Liver (tissue), 9 donors: ENCODE results near the gene SEMA5A. TPM values are rescaled to one million over a fixed set of nuclear protein-coding genes. Genes with fewer than 3 reads are reported as not detected.

ENCODE experiments used
- DNase-seq: peaks from one replicate; pipeline ENCODE4 v3.0.0-alpha.2; 2017; ENCODE audit warnings: low spot score
- H3K27ac ChIP-seq, 2 donors: one replicate each; pipeline ENCODE4 v1.7.0; 2013; ENCODE audit warnings: inconsistent platforms in 2 of 2, low read length in 2 of 2, control low read depth in 1 of 2, low read depth in 1 of 2, mild to moderate bottlenecking in 1 of 2
- H3K27me3 ChIP-seq, 4 donors: one replicate each; pipeline versions ENCODE4 v1.6.1 to v1.7.0; 2013; ENCODE audit warnings: low read length in 3 of 4, inconsistent platforms in 1 of 4, mild to moderate bottlenecking in 1 of 4, moderate library complexity in 1 of 4; ENCODE audit not compliant: control insufficient read depth in 4 of 4, insufficient read depth in 4 of 4
- H3K36me3 ChIP-seq, 4 donors: one replicate each; pipeline versions ENCODE4 v1.6.1 to v1.7.0; 2013; ENCODE audit warnings: low read length in 3 of 4, mild to moderate bottlenecking in 3 of 4, low read depth in 1 of 4, moderate library complexity in 1 of 4; ENCODE audit not compliant: control insufficient read depth in 4 of 4, insufficient read depth in 3 of 4
- H3K4me1 ChIP-seq, 4 donors: one replicate each; pipeline versions ENCODE4 v1.6.1 to v1.7.0; 2013; ENCODE audit warnings: low read length in 3 of 4, mild to moderate bottlenecking in 3 of 4, moderate library complexity in 1 of 4; ENCODE audit not compliant: control insufficient read depth in 4 of 4, insufficient read depth in 4 of 4
- H3K4me3 ChIP-seq, 3 donors: one replicate each; pipeline versions ENCODE4 v1.6.1 to v1.7.0; 2013; ENCODE audit warnings: low read length in 3 of 3, control low read depth in 1 of 3, low read depth in 1 of 3, mild to moderate bottlenecking in 1 of 3
- H3K9ac ChIP-seq, 2 donors: one replicate each; pipeline ENCODE4 v1.7.0; 2013; ENCODE audit warnings: low read length in 2 of 2, mild to moderate bottlenecking in 2 of 2, moderate library complexity in 2 of 2, control low read depth in 1 of 2, low read depth in 1 of 2
- H3K9me3 ChIP-seq, 4 donors: one replicate each; pipeline versions ENCODE4 v1.6.1 to v1.7.0; 2013; ENCODE audit warnings: low read length in 3 of 4; ENCODE audit not compliant: control insufficient read depth in 4 of 4
- CTCF ChIP-seq: fragments of 150-350 bp; IDR thresholded peaks from 2 replicates; pipeline ENCODE4 v1.5.1; 2017; ENCODE audit warnings: improper control_type of control experiment, low read depth, low read length; ENCODE audit not compliant: missing input control
- EGR1 ChIP-seq, 2 donors: IDR thresholded peaks; 2 replicates each; pipeline ENCODE4 v1.6.1; 2016 to 2018; ENCODE audit warnings: antibody characterized with exemption in 2 of 2, low read depth in 2 of 2
- FOXA1 ChIP-seq: IDR thresholded peaks from 2 replicates; pipeline ENCODE4 v1.6.1; 2016; ENCODE audit warnings: antibody characterized with exemption
- FOXA2 ChIP-seq: IDR thresholded peaks from 2 replicates; pipeline ENCODE4 v1.6.1; 2016; ENCODE audit warnings: antibody characterized with exemption
- GABPA ChIP-seq, 2 donors: IDR thresholded peaks in 1 of 2; conservative IDR thresholded peaks in 1 of 2; 2 replicates each; pipeline ENCODE4 v1.6.1; 2016; ENCODE audit warnings: antibody characterized with exemption in 2 of 2, mild to moderate bottlenecking in 1 of 2, moderate library complexity in 1 of 2
- HNF4G ChIP-seq: IDR thresholded peaks from 2 replicates; pipeline ENCODE4 v1.6.1; 2016; ENCODE audit warnings: antibody characterized with exemption
- JUND ChIP-seq, 2 donors: IDR thresholded peaks; 2 replicates each; pipeline ENCODE4 v1.6.1; 2016; ENCODE audit warnings: antibody characterized with exemption in 2 of 2
- NR2F2 ChIP-seq: IDR thresholded peaks from 2 replicates; pipeline ENCODE4 v1.6.1; 2016; ENCODE audit warnings: antibody characterized with exemption
- RAD21 ChIP-seq, 2 donors: IDR thresholded peaks; 2 replicates each; pipeline ENCODE4 v1.6.1; 2016; ENCODE audit warnings: antibody characterized with exemption in 2 of 2, mild to moderate bottlenecking in 2 of 2
- REST ChIP-seq: IDR thresholded peaks from 2 replicates; pipeline ENCODE4 v1.6.1; 2016; ENCODE audit warnings: antibody characterized with exemption, mild to moderate bottlenecking
- RXRA ChIP-seq, 2 donors: IDR thresholded peaks; 2 replicates each; pipeline ENCODE4 v1.6.1; 2017 to 2018; ENCODE audit warnings: antibody characterized with exemption in 2 of 2, mild to moderate bottlenecking in 1 of 2
- SP1 ChIP-seq: IDR thresholded peaks from 2 replicates; pipeline ENCODE4 v1.6.1; 2018; ENCODE audit warnings: antibody characterized with exemption, mild to moderate bottlenecking
- TAF1 ChIP-seq: conservative IDR thresholded peaks from 2 replicates; pipeline ENCODE4 v1.6.1; 2016; ENCODE audit warnings: antibody characterized with exemption, mild to moderate bottlenecking
- YY1 ChIP-seq: IDR thresholded peaks from 2 replicates; pipeline ENCODE4 v1.6.1; 2016; ENCODE audit warnings: antibody characterized with exemption, mild to moderate bottlenecking
- ZBTB33 ChIP-seq: IDR thresholded peaks from 2 replicates; pipeline ENCODE4 v1.6.1; 2016; ENCODE audit warnings: antibody characterized with exemption
- WGBS: extraction: QIAGEN DNeasy Blood & Tissue Kit; methylation state at CpG from one replicate; pipeline ENCODE4 v1.1.7; 2013; 5-methylcytosine and 5-hydroxymethylcytosine counted together
- polyA plus RNA-seq, 2 donors: library from polyadenylated mRNA; stranded (reverse) in 1 of 2; unstranded in 1 of 2; fragments of 200-250 nt in 1 of 2; fragments of >200 nt in 1 of 2; fragmentation: Nextera tagmentation in 1 of 2; extraction: Ambion mirVana in 1 of 2; gene quantifications; one replicate each; pipeline versions ENCODE4 v1.2.1 to v1.2.3, GENCODE V29; 2013 to 2015
- total RNA-seq, 2 donors: library from RNA; depleted of rRNA; stranded (reverse); fragments of >200 nt; gene quantifications; one replicate each; pipeline ENCODE4 v1.2.3, GENCODE V29; 2014
- donor health status: healthy.
- donor health status: healthy.
- donor health status: healthy.
- donor health status: healthy.
- donor health status: healthy.

Gene SEMA5A
- total and polyA plus RNA-seq, 4 donors = 1.1 to 5.8 (median 3.2) TPM

GRCh38 chr5:9589049-9589835 is 43.4 kb upstream of the SEMA5A start:
- no peaks in the 10 kb centered on the region for H3K27me3 ChIP-seq
- WGBS = 75% methylated on average over 7 of the region's 7 CpGs
- no peaks in the 10 kb centered on the region for H3K36me3 ChIP-seq
- DNase-seq = no peak
- no peak overlapping the region for H3K9ac ChIP-seq
- H3K4me1 ChIP-seq = no peaks in the 10 kb centered on the region
- no peaks in the 10 kb centered on the region for H3K9me3 ChIP-seq
- TF ChIP-seq SP1 = no peak
- no peak for TF ChIP-seq CTCF
- H3K4me3 ChIP-seq = no peak overlapping the region
- H3K27ac ChIP-seq = no peak overlapping the region

DNA sequence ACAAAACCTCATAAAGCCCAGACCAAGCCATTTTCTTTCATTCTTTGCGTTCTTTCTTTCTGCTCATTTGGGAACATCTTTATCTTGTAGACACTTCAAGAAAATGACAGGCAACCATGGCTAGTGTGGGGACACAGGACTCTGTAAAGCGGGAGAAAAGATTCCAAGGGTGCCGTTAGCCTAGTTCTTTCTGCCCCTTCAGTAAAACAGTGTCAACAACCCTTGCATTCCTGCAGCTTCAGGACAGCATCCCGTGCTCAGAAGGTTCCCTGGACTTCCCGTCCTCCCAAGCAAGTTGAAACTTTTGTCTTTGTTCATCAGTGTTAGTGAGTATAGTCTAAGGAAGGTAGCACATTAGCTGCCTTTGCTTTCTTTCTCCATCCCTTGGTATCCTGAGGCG is 42.4 kb upstream of the SEMA5A start:
- no peaks in the 10 kb centered on the region for H3K36me3 ChIP-seq
- no peak overlapping the region for H3K4me3 ChIP-seq
- no peak for DNase-seq
- H3K27ac ChIP-seq = no peak overlapping the region
- H3K9ac ChIP-seq = no peak overlapping the region
- no peaks in the 10 kb centered on the region for H3K27me3 ChIP-seq
- H3K4me1 ChIP-seq = no peaks in the 10 kb centered on the region
- WGBS = 71% methylated on average over 6 of the region's 6 CpGs
- H3K9me3 ChIP-seq = no peaks in the 10 kb centered on the region
- TF ChIP-seq YY1 = no peak
- no peak for TF ChIP-seq NR2F2
- no peak for TF ChIP-seq EGR1 (IDR thresholded peaks at IDR 0.05; ENCODE audit: low read depth in 2 of 2)
- no peak for TF ChIP-seq REST
- TF ChIP-seq FOXA2 = no peak
- TF ChIP-seq GABPA (IDR thresholded peaks at IDR 0.05 in 1 of 2, conservative IDR thresholded peaks at IDR 0.05 in 1 of 2) = no peak

- Histone ChIP-seq H3K36me3 (no peaks in the 10 kb centered on the region), H3K27ac (no peak overlapping the region), H3K27me3 (no peaks in the 10 kb centered on the region), H3K9ac (no peak overlapping the region), H3K4me3 (no peak overlapping the region), H3K4me1 (no peaks in the 10 kb centered on the region), H3K9me3 (no peaks in the 10 kb centered on the region)
- DNase-seq = no peak
- TF ChIP-seq NR2F2 (no peak), TAF1 (no peak), EGR1 (IDR thresholded peaks at IDR 0.05; ENCODE audit: low read depth in 2 of 2) (no peak), RAD21 (IDR thresholded peaks at IDR 0.05) (no peak), FOXA1 (no peak), RXRA (IDR thresholded peaks at IDR 0.05) (no peak), JUND (IDR thresholded peaks at IDR 0.05) (no peak), ZBTB33 (no peak), YY1 (no peak), FOXA2 (no peak), REST (no peak), GABPA (IDR thresholded peaks at IDR 0.05 in 1 of 2, conservative IDR thresholded peaks at IDR 0.05 in 1 of 2) (no peak), HNF4G (no peak), SP1 (no peak)
Observed at GRCh38 chr5:9587135-9587534, 41.3 kb upstream of the SEMA5A start.
